ENCODE measurements around the gene ATXN10.

The ATXN10 gene

GRCh38 chr22:45834241-45834640 lies 162.6 kb downstream of the ATXN10 start:
- no peak for DNase-seq

- DNase-seq, result no peak
Measured at GRCh38 chr22:45834795-45835194, 163.2 kb downstream of the ATXN10 start.

GRCh38 chr22:45836418-45837169 lies 165.0 kb downstream of the ATXN10 start:
- no peak for DNase-seq

GRCh38 chr22:45837508-45837907 lies 165.9 kb downstream of the ATXN10 start:
- no peak for DNase-seq

GRCh38 chr22:45838305-45838887 lies 166.8 kb downstream of the ATXN10 start:
- DNase-seq, result no peak

GRCh38 chr22:45840483-45840882 lies 168.8 kb downstream of the ATXN10 start:
- DNase-seq, result no peak

- DNase-seq, result peak; percentile 40
Measured at GRCh38 chr22:45842291-45842991, 170.8 kb downstream of the ATXN10 start.

- DNase-seq, result no peak
Measured at GRCh38 chr22:45843031-45843430, 171.4 kb downstream of the ATXN10 start.

- DNase-seq, result no peak
Measured at GRCh38 chr22:45843986-45844385, 172.4 kb downstream of the ATXN10 start.

GRCh38 chr22:45845076-45845487 lies 173.4 kb downstream of the ATXN10 start:
- DNase-seq, result no peak

GRCh38 chr22:45846952-45847351 lies 175.3 kb downstream of the ATXN10 start:
- no peak for DNase-seq

GRCh38 chr22:45848904-45849303 lies 177.3 kb downstream of the ATXN10 start:
- no peak for DNase-seq

GRCh38 chr22:45852826-45853225 lies 181.2 kb downstream of the ATXN10 start:
- no peak for DNase-seq

- DNase-seq, result no peak
Measured at GRCh38 chr22:45855961-45856360, 184.3 kb downstream of the ATXN10 start.

GRCh38 chr22:45857519-45857918 lies 185.9 kb downstream of the ATXN10 start:
- DNase-seq, result no peak

- DNase-seq, result no peak
Measured at GRCh38 chr22:45859231-45860161, 187.9 kb downstream of the ATXN10 start.

- DNase-seq, result no peak
Measured at GRCh38 chr22:45860201-45860600, 188.6 kb downstream of the ATXN10 start.

- no peak for DNase-seq
Measured at GRCh38 chr22:45861259-45861658, 189.6 kb downstream of the ATXN10 start.

GRCh38 chr22:45863981-45864751 lies 192.5 kb downstream of the ATXN10 start:
- peak; percentile 25 for DNase-seq

- DNase-seq, result no peak
Measured at GRCh38 chr22:45864959-45865476, 193.4 kb downstream of the ATXN10 start.

- DNase-seq, result no peak
Measured at GRCh38 chr22:45865561-45866125, 194.0 kb downstream of the ATXN10 start.

Measured in HCEC 1CT (cell line).